HUDEP-2 (cell line): ENCODE results near the gene SLC22A6.

Experiments used
- DNase-seq, 76 experiments: peaks; one replicate each; lab custom pipeline; 2025; ENCODE audit not compliant: unreplicated experiment in 76 of 76; lab: John Stamatoyannopoulos, UW

Gene SLC22A6

DNA sequence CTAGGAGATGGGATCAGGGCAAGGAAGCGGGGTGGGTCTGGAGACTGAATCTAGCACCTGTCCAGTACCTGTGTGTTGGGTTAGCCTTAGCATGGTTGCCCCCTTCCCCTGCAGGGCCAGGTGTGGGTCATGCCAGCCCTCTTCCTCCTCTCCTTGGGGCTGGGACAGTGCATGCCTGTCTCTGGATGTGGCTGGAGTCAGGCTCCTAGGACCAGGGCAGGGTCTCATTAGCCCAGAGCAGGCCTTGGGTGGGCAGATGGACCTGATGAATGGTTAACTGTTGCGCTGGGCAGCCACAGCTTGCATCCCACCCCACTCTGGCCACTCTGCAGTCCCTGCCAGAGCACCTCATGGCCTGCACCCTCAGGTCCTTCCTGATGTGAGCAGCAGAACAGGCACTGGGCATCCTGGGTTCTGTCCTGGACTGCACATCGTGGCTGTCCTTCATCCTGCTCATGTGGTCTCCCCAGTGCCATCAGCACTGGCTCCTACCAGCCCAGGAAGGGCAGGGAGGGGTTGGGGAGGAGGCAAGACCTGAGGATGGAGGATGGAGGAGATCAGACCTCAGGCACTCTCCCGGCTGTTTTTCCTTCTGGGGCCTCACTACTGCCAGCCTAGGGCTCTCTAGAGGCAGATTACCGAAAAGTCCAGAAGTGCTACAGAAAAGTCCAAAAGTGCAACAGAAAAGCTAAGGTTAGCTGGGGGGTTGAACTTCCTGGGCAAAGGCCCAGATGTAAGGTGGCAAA is 50.8 kb downstream of the SLC22A6 start:
- DNase-seq, result no peak

DNA sequence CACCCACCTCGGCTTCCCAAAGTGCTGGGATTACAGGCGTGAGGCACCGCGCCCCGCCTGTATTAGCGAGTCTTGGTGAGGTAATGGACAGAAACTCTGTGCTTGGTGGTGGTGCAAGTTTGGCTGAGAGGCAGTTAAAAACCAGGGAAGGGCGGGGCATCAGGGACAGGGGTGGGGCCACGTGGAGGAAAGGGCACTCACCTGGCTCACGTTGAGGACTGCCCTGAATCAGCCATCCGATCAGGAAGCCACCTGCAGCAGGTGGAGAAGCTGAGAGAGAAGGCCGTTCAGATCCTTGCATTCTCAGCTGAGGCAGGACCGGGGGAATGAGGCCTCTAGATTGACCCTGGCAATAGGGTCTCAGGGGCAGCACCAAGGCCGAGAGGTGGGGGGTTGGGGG is 51.5 kb downstream of the SLC22A6 start:
- no peak for DNase-seq

DNA sequence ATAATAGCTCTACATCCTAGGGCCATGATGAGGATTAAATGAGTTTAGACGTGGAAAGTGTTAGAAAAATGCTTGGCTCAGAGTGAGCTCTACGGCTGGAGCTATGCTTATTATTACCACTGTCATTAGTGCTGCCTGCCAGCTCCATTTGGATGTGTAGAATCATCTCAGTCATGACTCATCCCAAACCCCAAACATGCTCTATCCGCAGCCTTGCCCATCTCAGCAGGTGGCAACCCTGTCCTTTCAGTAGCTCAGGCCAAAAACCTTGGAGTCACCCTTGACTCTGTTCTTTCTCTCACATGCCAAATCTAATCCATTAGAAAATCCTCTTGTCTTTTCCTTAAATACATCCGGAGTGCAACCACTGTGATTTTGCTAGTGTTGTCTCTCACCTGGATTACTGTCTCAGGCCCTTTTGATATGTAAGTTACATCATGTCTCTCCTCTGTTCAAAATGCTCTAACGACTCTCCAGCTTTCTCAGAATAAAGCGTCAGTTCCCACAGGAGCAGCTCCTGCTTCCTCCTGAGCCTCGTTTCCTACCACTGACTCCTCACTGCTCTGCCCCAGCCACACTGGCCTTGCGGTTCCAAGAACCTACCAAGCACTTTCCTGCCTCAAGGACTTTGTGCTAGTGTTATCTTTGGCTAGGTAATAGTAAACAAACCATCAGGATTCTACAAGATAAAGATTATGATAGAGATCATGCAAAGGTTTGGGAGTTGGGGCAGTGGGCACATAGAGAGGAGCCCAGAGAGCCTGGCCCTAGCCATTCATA is 53.1 kb downstream of the SLC22A6 start:
- no peak for DNase-seq

DNA sequence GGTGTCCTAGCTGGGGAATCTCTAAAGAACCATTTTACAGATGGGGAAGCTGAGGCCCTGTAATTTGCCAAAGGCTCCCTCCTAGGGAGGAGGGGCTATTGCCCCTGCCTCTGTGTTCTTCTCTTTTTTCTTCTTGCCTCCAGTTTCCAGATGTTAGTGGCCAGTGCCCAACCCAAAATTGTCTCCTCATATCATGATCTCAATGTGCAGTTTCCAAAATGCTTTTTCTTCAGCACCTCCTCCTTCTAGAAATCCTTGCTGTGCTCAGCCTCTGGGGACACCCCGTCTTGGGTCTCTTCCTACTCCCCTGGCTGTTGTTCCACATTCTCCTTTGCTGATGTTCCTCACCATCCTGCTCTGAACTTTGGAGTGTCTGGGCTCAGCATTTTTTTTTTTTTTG is 54.1 kb downstream of the SLC22A6 start:
- DNase-seq, result no peak

DNA sequence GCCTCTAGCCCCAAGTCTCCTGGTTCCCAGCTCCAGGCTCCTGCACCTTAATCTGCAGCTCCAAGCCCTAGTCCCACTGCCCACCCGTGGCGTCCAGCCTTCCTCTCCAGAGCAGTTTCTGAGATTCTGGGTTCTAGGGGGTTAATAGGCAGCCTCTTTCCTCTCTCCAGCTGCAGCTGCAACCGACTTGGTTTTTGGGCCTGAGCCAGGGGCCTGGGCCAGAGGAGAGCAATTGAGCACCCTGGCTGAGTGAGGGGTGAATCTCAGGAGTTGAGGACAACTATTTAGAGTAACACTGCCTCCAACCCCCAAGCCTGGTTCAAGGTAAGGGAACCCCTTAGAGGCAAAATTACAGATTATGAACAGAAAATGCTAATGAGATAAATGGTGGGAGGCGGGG is 54.6 kb downstream of the SLC22A6 start:
- no peak for DNase-seq

DNA sequence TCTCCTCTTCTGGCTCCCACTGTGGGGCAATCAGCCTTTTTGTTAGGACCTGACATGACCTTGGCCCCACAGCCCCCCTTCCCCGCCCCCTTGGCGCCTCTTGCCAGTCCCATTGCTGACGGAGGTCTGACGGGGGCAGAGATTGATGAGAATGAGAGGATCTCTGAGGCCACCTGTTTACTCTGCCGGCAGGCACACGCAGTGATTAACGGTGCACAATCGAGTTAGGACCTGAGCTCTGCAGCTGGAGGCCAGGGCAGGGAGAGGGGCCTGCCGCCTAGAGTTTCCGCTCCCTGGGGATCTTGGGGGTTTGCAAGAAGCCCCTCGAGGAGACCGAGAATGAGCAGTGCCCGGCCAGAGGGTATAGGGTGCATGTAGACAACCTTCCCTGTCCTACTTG is 56.8 kb downstream of the SLC22A6 start:
- no peak for DNase-seq

DNA sequence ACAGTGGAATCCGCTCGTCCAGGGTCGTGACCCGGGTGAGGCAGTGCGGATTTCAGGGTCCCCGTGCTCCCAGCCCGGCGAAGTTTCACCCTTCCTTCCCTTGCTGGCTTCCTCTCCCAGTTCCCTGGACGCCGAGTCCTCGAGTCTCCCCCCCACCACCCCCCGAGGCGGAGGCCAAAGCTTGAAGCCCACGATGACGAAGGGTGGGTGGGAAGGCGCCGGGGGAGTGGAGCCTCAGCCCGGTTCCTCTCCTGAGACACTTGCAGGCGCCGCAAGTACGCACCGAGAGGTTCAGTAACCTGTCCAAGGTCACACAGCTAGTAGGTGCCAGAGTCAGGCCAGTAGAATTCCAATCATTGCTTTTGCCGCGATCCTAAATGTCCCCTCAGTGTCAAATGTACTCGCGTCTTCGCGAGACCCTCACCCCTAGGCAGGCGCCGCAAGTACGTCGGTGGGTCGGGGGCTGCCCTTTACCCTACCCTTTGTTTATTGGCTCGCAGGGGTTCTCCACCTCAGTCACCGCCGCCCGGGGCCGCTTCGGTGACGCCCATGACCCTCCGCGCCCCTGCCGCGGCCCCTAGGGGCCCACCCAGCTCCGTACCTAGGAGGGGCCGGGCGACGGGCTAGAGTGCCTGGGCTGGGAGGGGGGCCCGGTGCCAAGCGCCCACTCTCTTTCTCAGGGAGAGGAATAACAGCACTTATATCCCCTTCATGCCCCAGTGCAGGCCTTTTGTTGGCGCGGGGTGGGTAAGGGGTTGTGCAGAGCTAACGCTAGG is 57.9 kb downstream of the SLC22A6 start:
- no peak for DNase-seq
